GM18858 (cell line): ENCODE data around the gene USP3.

Source experiments
- ATAC-seq: cut with Tn5 transposase; IDR thresholded peaks from one replicate; pipeline ENCODE4 v1.9.1; 2021; ENCODE audit not compliant: unreplicated experiment

Gene USP3, protein sequence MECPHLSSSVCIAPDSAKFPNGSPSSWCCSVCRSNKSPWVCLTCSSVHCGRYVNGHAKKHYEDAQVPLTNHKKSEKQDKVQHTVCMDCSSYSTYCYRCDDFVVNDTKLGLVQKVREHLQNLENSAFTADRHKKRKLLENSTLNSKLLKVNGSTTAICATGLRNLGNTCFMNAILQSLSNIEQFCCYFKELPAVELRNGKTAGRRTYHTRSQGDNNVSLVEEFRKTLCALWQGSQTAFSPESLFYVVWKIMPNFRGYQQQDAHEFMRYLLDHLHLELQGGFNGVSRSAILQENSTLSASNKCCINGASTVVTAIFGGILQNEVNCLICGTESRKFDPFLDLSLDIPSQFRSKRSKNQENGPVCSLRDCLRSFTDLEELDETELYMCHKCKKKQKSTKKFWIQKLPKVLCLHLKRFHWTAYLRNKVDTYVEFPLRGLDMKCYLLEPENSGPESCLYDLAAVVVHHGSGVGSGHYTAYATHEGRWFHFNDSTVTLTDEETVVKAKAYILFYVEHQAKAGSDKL

GRCh38 chr15:63504247-63504978 lies at the start of gene USP3:
Gene USP3 (plus strand): TSS chr15:63504593. CDS start chr15:63504740, 147 bp downstream.
- peak; percentile 34 for ATAC-seq

GRCh38 chr15:63456258-63456657 lies 48.1 kb upstream of the USP3 start:
- no peak for ATAC-seq

GRCh38 chr15:63457379-63457778 lies 47.0 kb upstream of the USP3 start:
- ATAC-seq: no peak

- ATAC-seq: no peak
Measured at GRCh38 chr15:63458026-63458425, 46.4 kb upstream of the USP3 start.

DNA sequence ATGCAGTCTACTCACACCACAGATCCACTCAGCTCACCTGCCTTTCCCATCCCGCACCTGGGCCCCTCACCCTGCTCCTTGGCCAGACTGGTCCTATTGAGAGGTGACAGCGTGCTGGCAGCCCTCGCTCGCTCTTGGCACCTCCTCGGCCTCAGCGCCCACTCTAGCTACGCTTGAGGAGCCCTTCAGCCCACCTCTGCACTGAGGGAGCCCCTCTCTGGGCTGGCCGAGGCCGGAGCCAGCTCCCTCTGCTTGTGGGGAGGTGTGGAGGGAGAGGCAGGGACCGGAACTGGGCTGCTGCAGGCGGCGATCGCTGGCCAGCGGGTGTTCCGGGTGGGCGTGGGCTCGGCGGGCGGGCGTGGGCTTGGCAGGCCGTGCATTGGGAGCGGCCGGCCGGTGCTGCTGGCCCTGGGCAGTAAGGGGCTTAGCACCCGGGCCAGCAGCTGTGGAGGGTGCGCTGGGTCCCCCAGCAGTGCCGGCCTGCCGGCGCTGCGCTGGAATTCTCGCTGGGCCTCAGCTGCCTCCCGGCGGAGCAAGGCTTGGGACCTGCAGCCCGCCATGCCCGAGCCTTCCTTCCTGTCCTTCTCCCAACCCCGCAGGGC lies 45.5 kb upstream of the USP3 start:
- no peak for ATAC-seq

GRCh38 chr15:63460210-63461155 lies 43.9 kb upstream of the USP3 start:
- no peak for ATAC-seq

GRCh38 chr15:63461230-63461985 lies 43.0 kb upstream of the USP3 start:
- ATAC-seq: no peak

GRCh38 chr15:63462088-63462487 lies 42.3 kb upstream of the USP3 start:
- ATAC-seq: no peak

DNA sequence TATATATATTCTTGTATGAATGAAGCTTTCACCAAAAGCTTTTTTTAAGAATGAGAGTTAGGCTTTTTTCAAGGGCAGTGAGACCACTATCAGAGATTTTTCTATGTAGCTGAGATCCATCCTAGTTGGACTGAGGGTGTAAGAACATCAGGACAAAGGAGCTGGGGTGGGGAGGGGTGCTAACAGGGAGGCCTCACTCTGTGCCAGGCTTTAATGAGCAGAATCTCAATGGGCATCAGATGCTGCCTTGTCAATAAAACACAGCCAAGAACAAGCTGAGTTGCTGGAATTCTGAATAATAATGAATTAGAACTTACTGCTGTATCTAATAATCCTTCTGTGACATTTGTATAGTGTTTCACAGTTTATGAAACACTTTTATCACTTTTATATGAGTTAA lies 41.4 kb upstream of the USP3 start:
- ATAC-seq: no peak

GRCh38 chr15:63463793-63464192 lies 40.6 kb upstream of the USP3 start:
- ATAC-seq: no peak

DNA sequence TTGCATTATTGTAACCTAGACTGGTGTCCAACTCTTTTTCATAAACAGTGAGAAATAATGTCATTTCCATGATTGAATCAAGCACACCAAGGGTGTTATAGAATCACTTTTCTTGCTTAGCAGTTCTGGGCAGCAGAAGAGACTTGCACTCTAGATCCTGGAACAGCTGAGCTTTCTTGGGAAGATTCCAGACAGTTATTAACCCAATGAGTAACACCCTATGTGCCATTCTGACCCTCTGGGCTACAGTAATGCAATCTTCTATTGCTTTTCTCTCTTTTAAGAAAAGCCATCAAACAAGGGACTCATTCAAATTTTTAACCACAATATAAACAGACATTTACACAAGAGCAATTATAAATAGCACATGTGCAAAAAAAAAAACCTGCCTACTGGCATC lies 39.3 kb upstream of the USP3 start:
- no peak for ATAC-seq

- peak; percentile 42 for ATAC-seq
Measured at GRCh38 chr15:63466378-63467192, 37.8 kb upstream of the USP3 start.

- ATAC-seq: no peak
Measured at GRCh38 chr15:63469190-63469589, 35.2 kb upstream of the USP3 start.

- ATAC-seq: no peak
Measured at GRCh38 chr15:63469984-63470383, 34.4 kb upstream of the USP3 start.

- no peak for ATAC-seq
Measured at GRCh38 chr15:63473007-63473748, 31.2 kb upstream of the USP3 start.

- no peak for ATAC-seq
Measured at GRCh38 chr15:63473749-63473998, 30.7 kb upstream of the USP3 start.

GRCh38 chr15:63473999-63474809 lies 30.2 kb upstream of the USP3 start:
- peak; percentile 54 for ATAC-seq

GRCh38 chr15:63474810-63475316 lies 29.5 kb upstream of the USP3 start:
- ATAC-seq: peak; percentile 38
